CD4-positive, alpha-beta T cell treated with Interleukin-2 at 100 ng/mL for 4 hours (primary cell): ENCODE results near the gene ATP2B3.

Source experiments
- DNase-seq: peaks from one replicate; pipeline ENCODE4 v3.0.0-alpha.2; 2020; ENCODE audit warnings: low spot score

The ATP2B3 gene

DNA sequence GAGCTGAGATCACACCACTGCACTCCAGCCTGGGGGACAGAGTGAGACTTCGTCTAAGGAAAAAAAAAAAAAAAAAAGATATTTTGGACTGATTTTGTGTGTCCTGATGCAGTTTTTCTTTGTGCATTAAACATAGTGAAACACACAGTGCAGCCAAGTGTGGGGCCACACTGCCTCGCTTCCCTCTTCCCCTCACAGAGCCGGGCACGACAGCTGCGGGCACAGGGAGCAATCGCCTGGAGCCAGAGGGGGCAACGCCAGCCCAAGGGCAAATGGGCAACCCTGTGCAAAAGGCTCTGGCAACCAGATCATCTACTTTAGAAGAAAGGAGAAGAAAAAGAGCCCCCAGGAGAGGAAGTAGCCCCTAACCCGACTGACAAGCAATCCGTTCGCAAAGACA lies 95.0 kb downstream of the ATP2B3 start:
- DNase-seq = no peak

DNA sequence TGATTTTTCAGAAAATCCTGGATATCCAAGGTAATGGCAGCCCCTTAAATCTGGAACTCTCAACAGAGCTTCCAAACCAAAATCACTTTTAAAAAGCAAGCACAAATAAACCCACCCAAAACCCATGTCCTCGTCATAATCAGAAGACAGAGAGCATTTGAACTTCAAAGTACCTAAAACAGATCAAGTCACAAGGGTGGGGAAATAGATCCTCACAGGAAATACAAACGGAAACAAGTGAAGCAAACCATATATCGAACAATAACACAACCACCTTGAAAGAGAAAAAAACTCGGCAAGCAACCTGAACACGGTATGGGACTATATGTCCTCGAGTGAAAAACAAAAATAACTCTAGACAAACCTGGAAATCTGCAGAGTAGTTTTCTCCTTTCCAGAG lies 97.4 kb downstream of the ATP2B3 start:
- DNase-seq = peak; percentile 7

DNA sequence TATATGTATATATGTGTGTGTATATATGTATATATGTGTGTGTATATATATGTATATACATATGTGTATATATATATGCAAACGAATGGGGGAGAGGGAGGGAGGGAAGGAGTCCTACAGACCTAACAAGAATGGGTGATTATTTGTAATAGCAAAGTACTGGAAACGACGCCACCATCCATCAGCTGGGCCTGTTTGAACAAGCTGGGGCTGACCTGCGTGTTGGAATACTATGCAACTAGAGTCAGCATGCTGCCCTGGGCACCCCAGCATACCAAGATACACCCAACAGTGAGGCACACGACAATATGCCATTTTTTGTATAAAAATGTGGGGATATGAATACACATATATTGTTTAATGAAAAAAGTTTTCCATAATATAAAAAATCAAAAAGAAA lies 103.1 kb downstream of the ATP2B3 start:
- DNase-seq = no peak

DNA sequence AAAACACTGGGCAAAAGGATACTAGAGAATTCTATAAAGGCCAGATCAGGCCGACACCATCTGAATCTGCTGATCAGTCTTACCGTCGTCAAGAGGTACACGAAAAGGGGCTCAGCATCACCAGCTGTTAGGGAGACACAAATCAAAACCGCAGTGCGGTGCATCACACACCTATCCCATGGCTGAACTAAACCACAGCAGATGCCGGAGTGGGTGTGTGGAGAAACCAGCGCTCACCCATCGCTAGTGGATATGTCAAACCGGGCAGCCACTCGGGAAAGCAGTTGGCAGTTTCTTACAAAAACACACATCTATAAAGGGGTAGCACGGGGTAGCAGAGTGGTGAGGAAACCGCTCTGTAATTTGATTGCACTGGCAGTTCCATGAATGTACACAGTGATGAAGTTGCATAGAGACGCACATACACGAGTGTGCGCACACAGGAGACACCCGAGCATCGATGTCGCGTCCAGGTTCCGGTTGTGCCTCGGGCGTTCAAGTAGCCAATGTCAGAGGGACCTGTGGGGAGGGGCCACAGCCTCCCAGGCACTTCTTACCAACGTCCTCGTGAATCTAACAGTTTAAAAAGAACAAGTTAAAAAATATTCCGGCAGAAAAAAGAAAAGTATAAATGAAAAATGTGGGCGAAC lies 104.6 kb downstream of the ATP2B3 start:
- DNase-seq = no peak

- no peak for DNase-seq
These were observed 105.3 kb downstream of the ATP2B3 start for GRCh38 chrX:153622661-153623309.

GRCh38 chrX:153623310-153624029 lies 106.0 kb downstream of the ATP2B3 start:
- no peak for DNase-seq

DNA sequence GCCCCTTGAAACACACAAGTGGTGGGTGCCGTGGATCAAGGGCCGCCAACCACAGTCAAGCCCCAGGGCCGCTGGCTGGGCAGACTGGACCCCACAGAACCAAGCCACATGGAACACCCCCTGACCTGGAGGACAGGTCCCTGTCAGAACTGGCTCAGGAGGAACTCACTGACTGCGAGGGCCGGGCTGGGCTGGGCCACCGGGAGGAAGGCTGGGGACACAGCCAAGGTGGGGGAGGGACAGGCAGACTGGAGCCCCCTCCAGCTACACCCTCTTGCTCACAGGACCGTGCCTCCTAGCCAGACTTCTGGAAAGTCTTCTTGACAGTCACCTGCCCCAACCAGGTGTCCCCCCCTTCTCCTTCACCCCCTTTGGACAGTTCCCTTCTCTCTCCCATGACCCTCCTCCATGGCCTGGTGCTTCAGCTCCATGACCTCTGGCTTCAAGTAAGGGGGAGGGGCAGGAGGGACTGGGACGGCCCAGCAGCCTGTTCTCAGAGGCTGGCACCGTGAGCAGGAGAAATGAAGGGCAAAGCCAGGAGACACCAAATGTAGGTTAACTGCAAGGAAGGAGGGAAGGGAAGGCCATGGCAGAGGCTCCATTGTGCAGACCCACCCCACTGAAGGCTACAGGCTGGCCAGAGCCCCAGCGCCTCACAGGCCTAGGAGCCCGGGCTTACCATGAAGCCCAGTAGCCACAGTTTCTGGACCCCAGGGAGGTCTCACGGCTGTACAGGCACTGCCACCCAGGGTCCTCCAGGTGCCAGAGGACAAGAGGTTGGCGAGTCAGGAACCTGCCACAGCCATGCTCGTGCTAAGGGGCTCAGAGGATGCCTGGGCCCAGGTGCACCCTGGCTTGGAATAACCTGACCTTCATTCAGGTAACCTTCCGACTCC lies 107.0 kb downstream of the ATP2B3 start:
- no peak for DNase-seq

- DNase-seq = no peak
These were observed 108.0 kb downstream of the ATP2B3 start for GRCh38 chrX:153625271-153626024.

DNA sequence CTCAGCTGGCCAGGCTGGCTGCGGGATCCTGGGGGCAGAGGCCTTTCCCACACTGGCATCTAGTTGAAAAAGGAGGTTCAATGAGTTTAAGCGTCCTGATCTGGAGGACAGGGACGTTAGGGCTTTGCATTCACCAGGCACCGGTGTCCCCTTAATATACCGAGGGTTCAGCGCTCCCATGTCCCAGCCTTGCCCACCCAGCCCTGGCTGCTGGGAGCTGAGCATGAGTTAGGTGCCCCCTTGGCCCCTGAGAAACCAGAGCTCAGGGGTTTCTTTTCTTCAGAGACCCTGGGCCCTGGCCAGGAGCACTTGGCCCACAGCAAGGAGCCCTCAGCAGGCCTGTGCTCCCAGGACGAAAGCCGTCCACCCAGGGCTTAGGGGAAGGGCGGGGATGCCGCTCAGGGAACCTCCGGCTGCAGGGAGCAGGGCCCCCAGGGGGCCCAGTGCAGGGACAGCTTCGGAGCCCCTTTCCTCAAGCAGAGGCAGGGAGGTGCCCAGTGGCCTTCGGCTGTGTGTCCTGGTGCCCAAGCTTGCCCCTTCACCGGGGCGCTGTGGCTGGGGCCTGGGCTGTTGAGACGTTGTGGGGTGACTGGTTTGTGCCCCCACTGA lies 108.7 kb downstream of the ATP2B3 start:
- DNase-seq = no peak

DNA sequence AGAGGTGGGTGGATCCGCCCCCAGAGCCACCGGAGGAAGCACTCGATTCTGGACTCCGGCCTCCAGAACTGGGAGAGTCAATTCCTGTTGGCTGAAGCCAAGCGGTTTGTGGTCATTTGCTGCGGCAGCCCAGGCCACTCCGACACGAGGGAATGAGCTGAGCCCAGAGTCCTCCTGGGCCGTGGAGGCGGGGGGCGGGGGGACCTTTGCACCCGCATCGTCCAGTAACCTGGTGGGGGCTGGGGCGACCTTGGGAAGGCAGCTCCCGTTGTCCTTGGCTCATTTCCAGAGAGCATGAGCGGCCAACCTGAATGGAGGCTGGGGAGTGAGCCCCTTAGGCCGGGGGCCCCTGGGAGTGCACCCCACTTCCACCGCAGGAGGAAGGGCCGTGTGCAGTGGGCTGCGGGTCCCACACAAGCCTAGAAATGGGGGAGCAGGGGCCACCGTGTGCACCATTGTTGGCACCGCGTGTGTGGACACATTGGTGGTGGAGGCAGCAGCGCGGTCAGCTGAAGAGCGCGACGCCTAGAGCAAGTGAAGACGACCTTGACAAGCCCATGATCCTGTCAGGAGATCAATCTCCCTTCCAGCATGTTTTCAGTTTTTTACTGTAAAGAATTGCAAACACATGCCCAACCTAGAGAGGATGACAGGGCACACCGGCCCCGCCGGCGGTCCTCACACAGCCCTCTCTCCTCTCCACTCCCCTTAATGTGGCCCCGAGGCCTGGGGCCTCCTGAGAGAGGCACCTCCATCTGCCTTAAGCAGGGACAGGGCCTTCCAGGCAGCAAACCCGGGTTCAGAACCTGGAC lies 109.6 kb downstream of the ATP2B3 start:
- no peak for DNase-seq

DNA sequence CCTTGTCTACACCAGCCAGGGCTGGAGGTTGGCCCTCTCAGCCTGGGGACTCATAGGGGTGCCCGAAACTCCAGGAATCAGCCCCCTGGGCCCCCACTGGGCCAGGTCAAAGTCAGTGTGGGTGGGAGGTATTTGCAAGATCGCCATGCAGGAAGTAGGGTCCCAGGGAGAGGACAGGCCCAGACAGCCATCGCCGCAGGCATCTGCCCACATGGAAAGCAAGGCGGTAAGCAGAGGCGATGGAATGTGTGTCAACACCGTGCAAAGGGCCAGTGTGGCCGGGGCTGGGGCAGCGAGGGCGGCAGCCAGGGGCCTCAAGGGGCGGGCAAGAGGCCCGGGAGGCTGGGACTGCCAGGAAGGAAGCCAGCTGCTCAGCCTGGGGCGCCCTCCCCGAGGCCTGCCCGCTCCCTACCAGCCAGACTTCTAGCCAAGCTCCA lies 110.3 kb downstream of the ATP2B3 start:
- no peak for DNase-seq

DNA sequence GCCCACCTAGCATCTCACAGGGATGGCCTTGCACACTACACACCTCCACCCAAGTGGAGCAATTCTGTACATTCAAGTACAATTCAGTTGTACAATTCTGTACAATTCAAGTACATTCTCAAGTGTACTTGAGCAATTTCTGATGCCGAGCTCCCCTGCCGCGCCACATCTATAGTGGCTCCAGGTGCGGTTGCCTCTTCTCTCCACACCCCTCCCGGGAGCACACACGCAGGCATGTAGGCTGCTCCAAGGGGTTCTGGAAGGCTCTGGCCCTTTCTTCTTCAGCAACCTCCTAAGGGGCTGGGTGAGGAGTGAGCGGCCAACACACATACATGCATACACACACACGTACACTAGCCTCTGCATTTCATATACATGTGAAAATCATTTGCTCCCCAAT lies 110.7 kb downstream of the ATP2B3 start:
- no peak for DNase-seq

GRCh38 chrX:153628665-153629064 lies 111.2 kb downstream of the ATP2B3 start:
- no peak for DNase-seq

- DNase-seq = no peak
These were observed 113.9 kb downstream of the ATP2B3 start for GRCh38 chrX:153631346-153631745.

DNA sequence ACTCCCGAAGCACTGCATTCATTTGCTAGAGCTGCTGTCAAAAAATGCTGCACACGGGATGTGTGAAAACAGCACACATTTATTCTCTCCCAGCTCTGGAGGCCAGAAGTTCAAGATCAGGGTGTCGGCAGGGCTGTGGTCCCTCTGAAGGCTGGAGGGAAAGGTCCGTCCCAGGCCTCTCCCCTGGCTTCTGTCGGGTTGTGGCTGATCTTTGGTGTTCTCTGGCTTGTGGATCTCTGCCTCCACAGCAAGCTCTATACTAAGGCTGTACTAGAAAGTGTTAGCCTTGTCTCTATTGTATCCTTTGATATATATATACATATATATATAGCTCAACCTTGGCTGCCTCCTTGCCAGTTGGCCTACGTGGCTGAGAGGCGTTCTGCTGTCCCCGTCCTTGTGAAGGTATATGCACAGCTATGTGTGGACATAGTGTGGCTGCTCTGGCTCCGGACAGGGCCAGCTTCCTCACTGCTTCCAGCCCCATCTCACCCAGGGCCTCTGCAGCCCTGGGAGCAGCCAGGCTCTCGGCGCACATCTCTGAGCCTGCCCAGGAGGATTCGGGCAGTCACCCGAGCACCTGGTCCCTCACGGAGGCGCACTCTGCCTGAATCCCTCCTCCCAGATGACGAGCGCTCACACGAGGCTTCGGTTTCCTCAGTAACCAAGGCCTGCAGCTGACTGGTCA lies 114.6 kb downstream of the ATP2B3 start:
- no peak for DNase-seq
